Fibroblast of lung (primary cell): ENCODE measurements around the gene CSF2RB.

Experiments
- CTCF ChIP-seq, 2 donors: IDR thresholded peaks in 1 of 2; conservative IDR thresholded peaks in 1 of 2; 1 replicate in 1 of 2; 2 replicates in 1 of 2; pipeline ENCODE4 v1.5.1; 2011 to 2012; ENCODE audit warnings: low read length in 2 of 2, control low read depth in 1 of 2, inconsistent platforms in 1 of 2, low read depth in 1 of 2, mild to moderate bottlenecking in 1 of 2
- EZH2 ChIP-seq: IDR thresholded peaks from 2 replicates; pipeline ENCODE4 v1.5.1; 2012; ENCODE audit warnings: low read length, control low read depth, mild to moderate bottlenecking; ENCODE audit errors: missing control alignments

- no peak for TF ChIP-seq CTCF (conservative IDR thresholded peaks at IDR 0.05 in 1 of 2, IDR thresholded peaks at IDR 0.05 in 1 of 2; ENCODE audit: low read depth in 1 of 2, low read length in 2 of 2)
- no peak for TF ChIP-seq EZH2
These were observed 29.1 kb downstream of the CSF2RB start for GRCh38 chr22:36942556-36942955.
